ENCODE measurements around the gene FAM20C.

Gene FAM20C

GRCh38 chr7:280461-280860 is 88.1 kb downstream of the FAM20C start:
- no peaks in the 10 kb centered on the region for H3K36me3 ChIP-seq
- no peak overlapping the region for H3K27ac ChIP-seq
- intact Hi-C loops (cut with DNase I; ENCODE audit: low total_unique reads): no loop called here
- H3K4me3 ChIP-seq: no peak overlapping the region
- no peak for TF ChIP-seq CTCF (IDR thresholded peaks at IDR 0.05)
- H3K27me3 ChIP-seq: peaks cover 0 to 32% of the 10 kb centered on the region in 2 donors
- DNase-seq: no peak
- peaks cover 0 to 9% (median 0%) of the 10 kb centered on the region in 3 donors for H3K9me3 ChIP-seq
- no peaks in the 10 kb centered on the region for H3K4me1 ChIP-seq

GRCh38 chr7:281637-282036 is 89.3 kb downstream of the FAM20C start:
- intact Hi-C loops (cut with DNase I; ENCODE audit: low total_unique reads): no loop called here
- no peaks in the 10 kb centered on the region for H3K4me1 ChIP-seq
- no peak overlapping the region for H3K4me3 ChIP-seq
- H3K9me3 ChIP-seq: no peaks in the 10 kb centered on the region
- no peak for TF ChIP-seq CTCF (IDR thresholded peaks at IDR 0.05)
- H3K27ac ChIP-seq: no peak overlapping the region
- DNase-seq: no peak
- H3K36me3 ChIP-seq: no peaks in the 10 kb centered on the region
- H3K27me3 ChIP-seq: peaks cover 0 to 30% of the 10 kb centered on the region in 2 donors

- no peak overlapping the region for H3K4me3 ChIP-seq
- H3K4me1 ChIP-seq: no peaks in the 10 kb centered on the region
- H3K36me3 ChIP-seq: no peaks in the 10 kb centered on the region
- peaks cover 0 to 29% of the 10 kb centered on the region in 2 donors for H3K27me3 ChIP-seq
- H3K27ac ChIP-seq: no peak overlapping the region
- DNase-seq: no peak
- intact Hi-C loops (cut with DNase I; ENCODE audit: low total_unique reads): no loop called here
- H3K9me3 ChIP-seq: no peaks in the 10 kb centered on the region
- no peak for TF ChIP-seq CTCF (IDR thresholded peaks at IDR 0.05)
Observed at GRCh38 chr7:282621-283020, 90.2 kb downstream of the FAM20C start.

- intact Hi-C loops (cut with DNase I; ENCODE audit: low total_unique reads): no loop called here
- H3K36me3 ChIP-seq: no peaks in the 10 kb centered on the region
- peaks cover 0 to 51% of the 10 kb centered on the region in 2 donors for H3K27me3 ChIP-seq
- TF ChIP-seq CTCF (IDR thresholded peaks at IDR 0.05): no peak
- no peak overlapping the region for H3K27ac ChIP-seq
- DNase-seq: peak in 1 of 2 donors; percentile 55
- no peaks in the 10 kb centered on the region for H3K9me3 ChIP-seq
- no peak overlapping the region for H3K4me3 ChIP-seq
- H3K4me1 ChIP-seq: peaks cover 0 to 9% (median 3%) of the 10 kb centered on the region in 4 donors
Observed at GRCh38 chr7:284762-285722, 92.7 kb downstream of the FAM20C start.

- Histone ChIP-seq H3K36me3 (no peaks in the 10 kb centered on the region), H3K4me1 (peaks cover 0 to 16% (median 8%) of the 10 kb centered on the region in 4 donors), H3K27me3 (peaks cover 0 to 52% of the 10 kb centered on the region in 2 donors), H3K4me3 (no peak overlapping the region), H3K9me3 (no peaks in the 10 kb centered on the region), H3K27ac (no peak overlapping the region)
- TF ChIP-seq CTCF (IDR thresholded peaks at IDR 0.05): no peak
- peak in 1 of 2 donors; percentile 44 for DNase-seq
- intact Hi-C loops (cut with DNase I; ENCODE audit: low total_unique reads): no loop called here
Observed at GRCh38 chr7:285731-286130, 93.4 kb downstream of the FAM20C start.

Data from tibial artery (tissue), 4 donors.